Mesenchymal stem cell (in vitro differentiated cells and primary cell): ENCODE results near the gene SLC39A13.

Experiments used
- DNase-seq: peaks from one replicate; pipeline ENCODE4 v3.0.0-alpha.2; 2013
- H2AFZ ChIP-seq: one replicate; pipeline ENCODE4 v1.6.1; 2013; ENCODE audit warnings: low read depth, mild to moderate bottlenecking, control low read depth, inconsistent platforms, low read length, moderate library complexity
- H2AK5ac ChIP-seq: 2 replicates; pipeline ENCODE4 v1.6.1; 2013; ENCODE audit warnings: low read length, moderate library complexity, mild to moderate bottlenecking, inconsistent platforms; ENCODE audit not compliant: severe bottlenecking
- H2BK120ac ChIP-seq: one replicate; pipeline ENCODE4 v1.6.1; 2013; ENCODE audit warnings: low read depth, mild to moderate bottlenecking, inconsistent platforms, low read length, moderate library complexity
- H2BK12ac ChIP-seq, 2 experiments: one replicate each; pipeline ENCODE4 v1.6.1; 2013; ENCODE audit warnings: inconsistent platforms in 2 of 2, low read length in 2 of 2, mild to moderate bottlenecking in 2 of 2, moderate library complexity in 2 of 2, control low read depth in 1 of 2
- H2BK15ac ChIP-seq: one replicate; pipeline ENCODE4 v1.6.1; 2013; ENCODE audit warnings: mild to moderate bottlenecking, low read depth, inconsistent platforms; ENCODE audit not compliant: poor library complexity, severe bottlenecking
- H2BK5ac ChIP-seq: 2 replicates; pipeline ENCODE4 v1.6.1; 2013; ENCODE audit warnings: low read depth, mild to moderate bottlenecking, low read length, control low read depth, inconsistent platforms; ENCODE audit not compliant: poor library complexity, severe bottlenecking
- H3K14ac ChIP-seq, 2 experiments: one replicate each; pipeline ENCODE4 v1.6.1; 2013; ENCODE audit warnings: inconsistent platforms in 2 of 2, low read length in 2 of 2, control low read depth in 1 of 2, mild to moderate bottlenecking in 1 of 2, moderate library complexity in 1 of 2
- H3K18ac ChIP-seq, 2 experiments: one replicate each; pipeline ENCODE4 v1.6.1; 2013; ENCODE audit warnings: inconsistent platforms in 2 of 2, low read length in 2 of 2, control low read depth in 1 of 2, low read depth in 1 of 2, mild to moderate bottlenecking in 1 of 2
- H3K23ac ChIP-seq, 2 experiments: one replicate each; pipeline ENCODE4 v1.6.1; 2013; ENCODE audit warnings: inconsistent platforms in 2 of 2, low read length in 2 of 2, mild to moderate bottlenecking in 2 of 2, moderate library complexity in 2 of 2, control low read depth in 1 of 2
- H3K27ac ChIP-seq: 2 replicates; pipeline ENCODE4 v1.5.1; 2013; ENCODE audit warnings: mild to moderate bottlenecking, moderate library complexity, low read length, control low read depth, inconsistent platforms; ENCODE audit not compliant: poor library complexity, severe bottlenecking
- H3K27me3 ChIP-seq, 2 experiments: 2 replicates each; pipeline versions ENCODE4 v1.6.1 to v1.7.0; 2013; ENCODE audit warnings: low read length in 2 of 2, mild to moderate bottlenecking in 2 of 2, moderate library complexity in 2 of 2, control low read depth in 1 of 2, inconsistent platforms in 1 of 2; ENCODE audit not compliant: control insufficient read depth in 1 of 2, insufficient read depth in 1 of 2
- H3K36me3 ChIP-seq, 2 experiments: 2 replicates each; pipeline versions ENCODE4 v1.6.1 to v1.7.0; 2013; ENCODE audit warnings: low read length in 2 of 2, control low read depth in 1 of 2, inconsistent platforms in 1 of 2, low read depth in 1 of 2, mild to moderate bottlenecking in 1 of 2; ENCODE audit not compliant: insufficient read depth in 2 of 2, control insufficient read depth in 1 of 2
- H3K4ac ChIP-seq, 2 experiments: one replicate each; pipeline ENCODE4 v1.6.1; 2013; ENCODE audit warnings: inconsistent platforms in 2 of 2, low read length in 2 of 2, mild to moderate bottlenecking in 2 of 2, moderate library complexity in 2 of 2, control low read depth in 1 of 2, low read depth in 1 of 2
- H3K4me1 ChIP-seq: 2 replicates; pipeline ENCODE4 v1.6.1; 2013; ENCODE audit warnings: low read depth, low read length, control low read depth; ENCODE audit not compliant: control insufficient read depth, insufficient read depth
- H3K4me2 ChIP-seq: 2 replicates; pipeline ENCODE4 v1.6.1; 2013; ENCODE audit warnings: low read length, mild to moderate bottlenecking, inconsistent platforms; ENCODE audit not compliant: poor library complexity, severe bottlenecking
- H3K4me3 ChIP-seq, 2 experiments: 2 replicates each; pipeline versions ENCODE4 v1.5.1 to v1.7.0; 2013; ENCODE audit warnings: low read length in 2 of 2, mild to moderate bottlenecking in 2 of 2, control low read depth in 1 of 2, low read depth in 1 of 2; ENCODE audit not compliant: insufficient read depth in 1 of 2
- H3K79me1 ChIP-seq: replicated peaks from 2 replicates; pipeline ENCODE4 v1.6.1; 2013; ENCODE audit warnings: mild to moderate bottlenecking, control low read depth, low read length, inconsistent platforms; ENCODE audit not compliant: poor library complexity, severe bottlenecking
- H3K9ac ChIP-seq: 2 replicates; pipeline ENCODE4 v1.7.0; 2013; ENCODE audit warnings: mild to moderate bottlenecking, low read length, moderate library complexity
- H3K9me3 ChIP-seq: 2 replicates; pipeline ENCODE4 v1.7.0; 2013; ENCODE audit warnings: mild to moderate bottlenecking, low read length; ENCODE audit not compliant: control insufficient read depth
- H4K8ac ChIP-seq: one replicate; pipeline ENCODE4 v1.6.1; 2013; ENCODE audit warnings: inconsistent platforms, mild to moderate bottlenecking, low read length, moderate library complexity
- H4K91ac ChIP-seq: one replicate; pipeline ENCODE4 v1.6.1; 2013; ENCODE audit warnings: mild to moderate bottlenecking, low read length, inconsistent platforms
- WGBS: methylation state at CpG from one replicate; pipeline ENCODE4 v1.1.7; 2013; ENCODE audit warnings: mixed read lengths; 5-methylcytosine and 5-hydroxymethylcytosine counted together

SLC39A13 gene

DNA sequence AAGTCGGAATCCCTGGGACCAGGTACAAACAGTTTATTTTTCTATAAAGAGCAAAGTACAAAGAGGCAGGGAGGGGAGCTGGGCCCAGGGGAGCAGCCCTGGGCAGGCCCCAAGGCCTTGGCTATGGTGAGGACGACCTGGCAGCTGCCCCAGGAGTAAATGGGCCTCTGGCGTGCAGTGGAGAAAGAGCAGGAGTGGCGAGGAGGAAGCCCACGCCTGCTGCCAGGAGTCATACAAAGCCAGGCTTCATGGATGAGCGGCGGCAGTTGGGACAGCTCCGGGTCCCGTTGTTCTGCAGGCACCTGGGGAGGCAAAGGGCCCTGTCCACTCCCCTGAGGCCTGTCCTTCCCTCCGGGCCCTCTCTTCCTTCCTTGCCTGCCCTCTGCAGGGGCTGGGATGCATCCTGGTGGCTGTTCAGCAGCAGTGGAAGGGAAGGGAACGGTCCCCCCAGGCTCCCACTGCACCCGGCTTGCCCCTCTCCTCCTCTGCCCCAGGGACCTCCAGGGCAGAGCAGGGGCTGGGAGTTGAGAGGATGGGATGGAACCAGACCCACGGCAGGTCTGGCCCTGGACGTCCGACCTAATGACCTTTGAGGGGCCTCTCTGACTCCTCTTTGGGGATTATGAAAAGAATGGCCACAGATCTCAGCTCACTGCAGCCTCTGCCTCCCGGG, 29.5 kb downstream of the SLC39A13 start:
- 81% methylated on average over 13 of the region's 16 CpGs for WGBS
- H2BK15ac ChIP-seq: no peak overlapping the region

GRCh38 chr11:47438721-47439120, 30.3 kb downstream of the SLC39A13 start:
- no peak overlapping the region for H2AK5ac ChIP-seq
- H3K9ac ChIP-seq: no peak overlapping the region
- no peak overlapping the region for H3K18ac ChIP-seq
- H3K14ac ChIP-seq: no peak overlapping the region
- 90% methylated on average over 18 of the region's 18 CpGs for WGBS
- H3K36me3 ChIP-seq: peaks cover 0 to 27% of the 10 kb centered on the region in 2 experiments
- no peak overlapping the region for H4K8ac ChIP-seq
- no peak overlapping the region for H2BK120ac ChIP-seq
- H3K4me1 ChIP-seq: peaks cover 4% of the 10 kb centered on the region
- no peak overlapping the region for H2AFZ ChIP-seq
- no peak overlapping the region for H2BK12ac ChIP-seq
- H2BK5ac ChIP-seq: no peak overlapping the region
- no peaks in the 10 kb centered on the region for H3K27me3 ChIP-seq
- H3K23ac ChIP-seq: no peak overlapping the region
- no peak overlapping the region for H2BK15ac ChIP-seq
- no peak for DNase-seq
- no peak overlapping the region for H4K91ac ChIP-seq
- no peak overlapping the region for H3K27ac ChIP-seq
- H3K9me3 ChIP-seq: no peaks in the 10 kb centered on the region
- no peak overlapping the region for H3K4ac ChIP-seq
- H3K79me1 ChIP-seq: no peaks in the 10 kb centered on the region
- no peak overlapping the region for H3K4me2 ChIP-seq
- H3K4me3 ChIP-seq: no peak overlapping the region

More for the DNA sequence above, 29.5 kb downstream of the SLC39A13 start:
- Histone ChIP-seq H3K9ac (no peak overlapping the region), H2BK5ac (no peak overlapping the region), H3K23ac (no peak overlapping the region), H3K27me3 (no peaks in the 10 kb centered on the region), H2BK120ac (no peak overlapping the region), H4K91ac (no peak overlapping the region), H3K4me1 (peaks cover 4% of the 10 kb centered on the region), H3K4ac (peak overlapping the region in 1 of 2 experiments; percentile 43), H2AFZ (no peak overlapping the region), H2BK12ac (no peak overlapping the region), H3K4me3 (no peak overlapping the region), H3K9me3 (no peaks in the 10 kb centered on the region), H3K14ac (no peak overlapping the region), H2AK5ac (no peak overlapping the region), H4K8ac (peak overlapping the region; percentile 21), H3K4me2 (no peak overlapping the region), H3K79me1 (no peaks in the 10 kb centered on the region), H3K36me3 (peaks cover 0 to 27% of the 10 kb centered on the region in 2 experiments), H3K18ac (no peak overlapping the region), H3K27ac (no peak overlapping the region)
- no peak for DNase-seq

- no peak overlapping the region for H4K91ac ChIP-seq
- H3K9ac ChIP-seq: no peak overlapping the region
- H3K4me3 ChIP-seq: no peak overlapping the region
- no peaks in the 10 kb centered on the region for H3K27me3 ChIP-seq
- H2AFZ ChIP-seq: no peak overlapping the region
- H2BK12ac ChIP-seq: no peak overlapping the region
- whole genome bisulfite sequencing: 93% methylated on average over 2 of the region's 2 CpGs
- no peak overlapping the region for H3K14ac ChIP-seq
- no peak overlapping the region for H3K4ac ChIP-seq
- H3K9me3 ChIP-seq: no peaks in the 10 kb centered on the region
- no peak overlapping the region for H3K18ac ChIP-seq
- H3K36me3 ChIP-seq: peaks cover 0 to 27% of the 10 kb centered on the region in 2 experiments
- no peak overlapping the region for H3K23ac ChIP-seq
- H2AK5ac ChIP-seq: no peak overlapping the region
- H2BK120ac ChIP-seq: no peak overlapping the region
- H3K27ac ChIP-seq: no peak overlapping the region
- no peak for DNase-seq
- no peaks in the 10 kb centered on the region for H3K79me1 ChIP-seq
- H4K8ac ChIP-seq: no peak overlapping the region
- H3K4me1 ChIP-seq: peaks cover 4% of the 10 kb centered on the region
- H2BK15ac ChIP-seq: no peak overlapping the region
- no peak overlapping the region for H3K4me2 ChIP-seq
- H2BK5ac ChIP-seq: no peak overlapping the region
Measured at GRCh38 chr11:47440054-47440476, 31.7 kb downstream of the SLC39A13 start.

- Histone ChIP-seq H2AFZ (no peak overlapping the region), H3K9me3 (no peaks in the 10 kb centered on the region), H3K27ac (no peak overlapping the region), H3K9ac (no peak overlapping the region), H3K14ac (no peak overlapping the region), H4K8ac (no peak overlapping the region), H2AK5ac (no peak overlapping the region), H3K4ac (no peak overlapping the region), H2BK5ac (no peak overlapping the region), H3K27me3 (no peaks in the 10 kb centered on the region), H4K91ac (no peak overlapping the region), H3K18ac (no peak overlapping the region), H3K4me1 (peaks cover 4% of the 10 kb centered on the region), H2BK120ac (no peak overlapping the region), H3K36me3 (peaks cover 0 to 27% of the 10 kb centered on the region in 2 experiments), H2BK15ac (no peak overlapping the region), H3K23ac (no peak overlapping the region), H2BK12ac (no peak overlapping the region), H3K4me3 (no peak overlapping the region), H3K79me1 (no peaks in the 10 kb centered on the region), H3K4me2 (no peak overlapping the region)
- no peak for DNase-seq
- 88% methylated on average over 12 of the region's 12 CpGs for WGBS
Measured at GRCh38 chr11:47441421-47441820, 33.0 kb downstream of the SLC39A13 start.
